Measurements from ENCODE around the gene EFCAB6.

DNA sequence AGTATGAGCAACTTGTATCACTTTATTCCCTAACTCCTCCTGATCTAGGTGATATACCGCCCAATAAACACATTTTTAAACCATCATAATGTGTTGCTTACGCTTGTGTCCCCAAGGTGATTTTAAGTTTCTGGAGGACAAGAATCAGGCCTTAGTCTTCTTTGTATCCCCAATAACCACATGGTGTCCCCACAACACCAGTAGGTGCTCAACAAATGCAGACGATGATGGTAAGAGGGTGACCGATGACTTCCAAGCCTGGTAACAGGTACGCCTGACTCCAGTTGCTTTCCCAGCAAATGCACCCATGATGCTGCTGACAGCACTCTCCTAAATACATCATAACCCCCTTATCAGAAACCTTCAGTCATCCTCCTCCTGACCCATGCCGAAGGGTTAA lies 64.2 kb downstream of the EFCAB6 start:
- TF ChIP-seq, protein P1, sequence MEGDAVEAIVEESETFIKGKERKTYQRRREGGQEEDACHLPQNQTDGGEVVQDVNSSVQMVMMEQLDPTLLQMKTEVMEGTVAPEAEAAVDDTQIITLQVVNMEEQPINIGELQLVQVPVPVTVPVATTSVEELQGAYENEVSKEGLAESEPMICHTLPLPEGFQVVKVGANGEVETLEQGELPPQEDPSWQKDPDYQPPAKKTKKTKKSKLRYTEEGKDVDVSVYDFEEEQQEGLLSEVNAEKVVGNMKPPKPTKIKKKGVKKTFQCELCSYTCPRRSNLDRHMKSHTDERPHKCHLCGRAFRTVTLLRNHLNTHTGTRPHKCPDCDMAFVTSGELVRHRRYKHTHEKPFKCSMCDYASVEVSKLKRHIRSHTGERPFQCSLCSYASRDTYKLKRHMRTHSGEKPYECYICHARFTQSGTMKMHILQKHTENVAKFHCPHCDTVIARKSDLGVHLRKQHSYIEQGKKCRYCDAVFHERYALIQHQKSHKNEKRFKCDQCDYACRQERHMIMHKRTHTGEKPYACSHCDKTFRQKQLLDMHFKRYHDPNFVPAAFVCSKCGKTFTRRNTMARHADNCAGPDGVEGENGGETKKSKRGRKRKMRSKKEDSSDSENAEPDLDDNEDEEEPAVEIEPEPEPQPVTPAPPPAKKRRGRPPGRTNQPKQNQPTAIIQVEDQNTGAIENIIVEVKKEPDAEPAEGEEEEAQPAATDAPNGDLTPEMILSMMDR (IDR thresholded peaks at IDR 0.05) = no peak
- TF ChIP-seq POLR2A (IDR thresholded peaks at IDR 0.05) = no peak

Data from adrenal gland (tissue), 5 donors.